Nephron (organoid): ENCODE data around the gene HAPLN3.
"Not testable (repeated sequence)": the region's sequence is repeated elsewhere in the genome, so short reads cannot be mapped to it uniquely, and the experiment has no call there.

Experiments used
- H3K27ac Mint-ChIP-seq, 3 experiments: 2 replicates each; pipeline ENCODE4 v1.8.0; 2020; ENCODE audit warnings: mixed read lengths in 3 of 3, mild to moderate bottlenecking in 2 of 3, moderate library complexity in 1 of 3
- H3K27me3 Mint-ChIP-seq: 2 replicates; pipeline ENCODE4 v1.8.0; 2021; ENCODE audit warnings: low read depth, mild to moderate bottlenecking, moderate library complexity, mixed read lengths
- H3K36me3 Mint-ChIP-seq: 2 replicates; pipeline ENCODE4 v1.8.0; 2020; ENCODE audit warnings: low read depth, mixed read lengths
- H3K4me1 Mint-ChIP-seq: 2 replicates; pipeline ENCODE4 v1.8.0; 2020; ENCODE audit warnings: mixed read lengths
- H3K4me3 Mint-ChIP-seq, 3 experiments: 2 replicates each; pipeline ENCODE4 v1.8.0; 2020; ENCODE audit warnings: mild to moderate bottlenecking in 3 of 3, mixed read lengths in 3 of 3, moderate library complexity in 2 of 3
- H3K9me3 Mint-ChIP-seq: 2 replicates; pipeline ENCODE4 v1.8.0; 2020; ENCODE audit warnings: mixed read lengths
- CTCF ChIP-seq, 3 experiments: fragments of 200-600 bp; sonication (generic); IDR thresholded peaks; one replicate each; pipeline ENCODE4 v1.5.0; 2021; ENCODE audit warnings: antibody characterized with exemption in 3 of 3; ENCODE audit not compliant: unreplicated experiment in 3 of 3

Gene HAPLN3

GRCh38 chr15:88932875-88933330, 37.6 kb upstream of the HAPLN3 start:
- Mint-ChIP-seq H3K27ac (peak overlapping the region in 1 of 3 experiments; percentile 73), H3K36me3 (no peaks in the 10 kb centered on the region), H3K27me3 (no peaks in the 10 kb centered on the region), H3K4me3 (no peak overlapping the region), H3K9me3 (peaks cover 31% of the 10 kb centered on the region), H3K4me1 (no peaks in the 10 kb centered on the region)
- TF ChIP-seq CTCF (IDR thresholded peaks at IDR 0.05; ENCODE audit: unreplicated experiment in 3 of 3): no peak

GRCh38 chr15:88932271-88932874, 37.0 kb upstream of the HAPLN3 start:
- no peak overlapping the region for H3K4me3 Mint-ChIP-seq
- H3K9me3 Mint-ChIP-seq: peaks cover 31% of the 10 kb centered on the region
- H3K27me3 Mint-ChIP-seq: no peaks in the 10 kb centered on the region
- peak overlapping the region in 1 of 3 experiments; percentile 73 for H3K27ac Mint-ChIP-seq
- no peak for TF ChIP-seq CTCF (IDR thresholded peaks at IDR 0.05; ENCODE audit: unreplicated experiment in 3 of 3)
- no peaks in the 10 kb centered on the region for H3K4me1 Mint-ChIP-seq
- no peaks in the 10 kb centered on the region for H3K36me3 Mint-ChIP-seq

GRCh38 chr15:88930579-88930978, 35.2 kb upstream of the HAPLN3 start:
- H3K9me3 Mint-ChIP-seq: peaks cover 28% of the 10 kb centered on the region
- no peaks in the 10 kb centered on the region for H3K27me3 Mint-ChIP-seq
- H3K36me3 Mint-ChIP-seq: no peaks in the 10 kb centered on the region
- TF ChIP-seq CTCF (IDR thresholded peaks at IDR 0.05; ENCODE audit: unreplicated experiment in 3 of 3): no peak
- H3K4me1 Mint-ChIP-seq: no peaks in the 10 kb centered on the region
- no peak overlapping the region for H3K27ac Mint-ChIP-seq
- no peak overlapping the region for H3K4me3 Mint-ChIP-seq

GRCh38 chr15:88929358-88930098, 34.2 kb upstream of the HAPLN3 start:
- not testable (repeated sequence) for H3K27me3 Mint-ChIP-seq, H3K4me3 Mint-ChIP-seq, H3K4me1 Mint-ChIP-seq

GRCh38 chr15:88928192-88928591, 32.8 kb upstream of the HAPLN3 start:
- peaks cover 20% of the 10 kb centered on the region for H3K9me3 Mint-ChIP-seq
- not testable (repeated sequence) for H3K27ac Mint-ChIP-seq, H3K27me3 Mint-ChIP-seq, H3K4me1 Mint-ChIP-seq, H3K4me3 Mint-ChIP-seq, H3K36me3 Mint-ChIP-seq

More at GRCh38 chr15:88929358-88930098, 34.2 kb upstream of the HAPLN3 start:
- H3K36me3 Mint-ChIP-seq, H3K27ac Mint-ChIP-seq: not testable (repeated sequence)
- H3K9me3 Mint-ChIP-seq: peaks cover 23% of the 10 kb centered on the region

GRCh38 chr15:88925648-88926047, 30.3 kb upstream of the HAPLN3 start:
- not testable (repeated sequence) for H3K4me1 Mint-ChIP-seq, H3K27ac Mint-ChIP-seq, H3K27me3 Mint-ChIP-seq, H3K9me3 Mint-ChIP-seq, H3K4me3 Mint-ChIP-seq, H3K36me3 Mint-ChIP-seq

- Mint-ChIP-seq H3K27me3 (peaks cover 17% of the 10 kb centered on the region), H3K4me1 (peaks cover 11% of the 10 kb centered on the region)
- not testable (repeated sequence) for H3K27ac Mint-ChIP-seq, H3K9me3 Mint-ChIP-seq, H3K36me3 Mint-ChIP-seq, H3K4me3 Mint-ChIP-seq
Observed at GRCh38 chr15:88920892-88921435, 25.6 kb upstream of the HAPLN3 start.
